Activated CD8-positive, alpha-beta memory T cell treated with anti-CD3 and anti-CD28 coated beads for 1 hour (primary cell): Measurements from ENCODE around the gene PIGR.
"Not testable (repeated sequence)": the region's sequence is repeated elsewhere in the genome, so short reads cannot be mapped to it uniquely, and the experiment has no call there.

Experiments
- DNase-seq, 2 donors: peaks; one replicate each; pipeline ENCODE4 v3.0.0-alpha.2; 2020; ENCODE audit warnings: low read depth in 1 of 2; ENCODE audit errors: extremely low read depth in 1 of 2

The PIGR gene

DNA sequence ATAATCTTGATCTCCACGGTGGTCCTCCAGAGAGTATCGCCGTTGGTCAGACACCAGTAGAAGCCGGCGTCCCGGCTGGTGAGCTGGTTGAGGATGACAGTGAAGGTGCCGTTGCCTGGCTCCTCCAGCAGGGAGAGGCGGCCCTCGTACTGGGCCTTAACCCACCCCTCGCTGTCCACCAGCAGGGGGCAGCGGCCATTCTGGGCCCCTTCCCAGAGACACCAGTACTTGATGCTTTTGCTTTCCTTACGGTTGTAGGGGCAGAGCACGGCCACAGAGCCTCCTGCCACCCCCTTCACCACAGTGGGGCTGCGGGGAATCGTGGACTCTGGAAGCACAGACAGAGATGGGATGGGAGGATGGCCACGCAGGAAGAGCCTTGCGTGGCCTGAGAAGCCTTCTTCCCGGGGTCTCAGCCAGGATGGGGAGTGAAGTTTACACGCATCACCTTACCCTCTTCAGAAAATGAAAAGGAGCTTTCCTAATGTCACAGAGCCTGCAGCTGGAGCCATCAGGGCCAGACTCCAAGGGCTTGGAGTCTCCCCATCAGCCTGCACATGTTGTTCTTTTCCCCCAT lies 10.7 kb downstream of the PIGR start:
- no peak for DNase-seq

DNA sequence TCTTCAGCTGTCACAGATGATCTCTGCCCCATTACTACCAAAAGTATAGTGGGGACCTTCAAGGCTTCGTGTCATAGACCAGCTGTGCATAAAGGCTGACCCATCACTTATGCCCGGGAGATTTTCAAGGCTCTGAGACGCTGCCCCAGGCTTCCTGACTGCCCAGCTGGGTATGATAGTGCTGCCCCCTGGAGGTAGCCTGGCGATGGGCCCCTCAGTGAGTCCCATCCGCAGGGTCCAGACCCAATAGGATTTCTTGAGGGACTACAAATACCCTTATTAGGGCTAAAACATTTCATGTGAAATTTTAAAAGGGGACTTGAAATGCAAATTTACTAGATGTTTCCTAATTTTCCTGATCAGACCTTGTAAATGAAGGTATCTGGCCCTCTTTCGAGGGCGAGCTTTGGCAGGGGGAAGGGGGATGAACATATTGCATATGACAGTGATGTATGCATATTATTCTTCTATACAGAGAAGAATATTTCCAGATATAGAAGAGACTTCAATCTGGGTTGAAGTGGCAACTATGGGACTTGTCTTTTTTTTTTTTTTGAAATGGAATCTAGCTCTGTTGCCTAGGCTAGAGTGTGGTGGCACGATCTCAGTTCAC lies 12.8 kb downstream of the PIGR start:
- DNase-seq: peak; percentile 48 to 65

DNA sequence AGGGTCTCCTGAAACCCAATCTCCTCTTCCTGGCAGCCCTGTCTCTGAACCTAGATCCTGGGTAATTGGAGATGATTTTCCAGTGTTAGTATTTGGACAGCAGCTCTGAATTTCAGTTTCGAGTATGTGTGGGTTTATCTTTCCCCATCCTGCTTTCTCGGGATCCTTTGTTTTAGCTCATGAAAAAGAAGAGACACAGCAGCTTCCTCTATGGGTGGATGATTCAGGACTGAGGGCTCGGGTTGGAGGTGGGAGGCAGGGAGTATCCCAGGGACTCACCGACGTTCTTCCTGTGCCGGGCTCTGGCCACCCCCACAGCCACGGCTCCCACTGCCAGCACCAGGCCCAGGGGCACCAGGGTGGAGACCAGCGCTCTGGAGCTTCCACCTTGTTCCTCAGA lies 14.1 kb downstream of the PIGR start:
- DNase-seq: no peak

DNA sequence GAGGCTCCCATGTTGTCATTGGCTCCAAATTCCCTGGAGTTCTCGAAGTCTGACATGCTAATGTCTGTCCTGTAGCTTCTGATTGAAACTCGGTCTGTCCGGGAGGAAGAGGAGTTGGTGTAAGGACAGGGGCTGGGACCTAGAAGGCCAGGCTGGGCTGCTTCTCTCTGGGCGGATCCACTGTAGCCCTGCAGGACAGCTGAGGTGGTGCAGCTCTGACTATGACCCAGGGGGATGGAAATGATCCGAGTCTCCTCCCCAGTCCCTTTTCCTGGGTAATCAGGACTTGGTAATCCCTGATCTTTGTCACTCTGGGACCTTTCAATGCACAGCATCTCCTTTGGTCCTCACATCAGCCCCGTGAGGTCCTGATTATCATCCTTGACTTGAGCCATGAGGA lies 14.6 kb downstream of the PIGR start:
- no peak for DNase-seq

DNA sequence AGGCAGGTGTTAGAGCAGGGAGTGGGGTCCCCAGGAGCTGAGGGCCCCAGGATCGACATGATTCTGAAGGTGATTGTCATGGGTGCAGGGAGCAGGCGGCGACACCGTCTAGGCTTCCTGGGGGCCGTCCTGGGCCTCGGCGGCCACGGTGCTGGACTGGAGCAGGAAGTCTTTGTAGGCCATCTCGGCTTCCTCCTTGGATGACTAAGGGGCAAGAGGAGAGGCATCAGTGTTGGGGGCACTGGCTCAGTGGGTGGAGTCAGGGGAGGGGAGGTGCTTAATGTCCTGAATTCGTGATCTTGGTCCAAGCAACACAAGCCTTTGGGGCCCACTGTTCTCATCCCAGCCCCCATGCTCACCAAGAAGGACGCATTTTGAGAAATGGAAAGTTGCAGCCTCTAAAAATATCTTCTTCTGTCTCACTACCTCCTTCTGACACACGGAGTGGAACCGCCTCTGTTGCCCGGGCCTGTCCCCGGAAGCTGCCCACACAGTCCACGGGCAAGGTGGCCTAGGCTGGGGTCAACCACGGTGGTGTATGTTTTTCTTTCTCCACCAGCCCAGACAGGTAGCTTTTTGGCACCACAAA lies 16.0 kb downstream of the PIGR start:
- no peak for DNase-seq

DNA sequence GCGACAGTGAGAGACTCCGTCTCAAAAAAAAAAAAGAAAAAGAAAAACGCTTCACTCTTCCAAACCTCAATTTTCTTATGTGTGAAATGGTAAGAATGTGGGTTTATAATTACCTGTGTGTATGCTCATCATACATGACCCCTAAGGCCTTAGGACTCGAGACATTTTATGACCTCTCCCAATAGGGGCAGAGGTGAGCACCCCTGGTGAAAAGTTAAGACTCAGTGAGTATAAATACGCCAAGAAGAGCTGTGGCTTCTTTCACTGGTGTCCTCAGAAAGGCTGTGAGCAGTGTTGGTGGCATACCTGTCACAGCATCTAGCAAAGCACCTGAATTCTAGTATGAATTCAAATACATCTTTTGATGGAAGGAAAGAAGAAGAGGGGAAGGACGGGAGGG lies 16.7 kb downstream of the PIGR start:
- DNase-seq: no peak

DNA sequence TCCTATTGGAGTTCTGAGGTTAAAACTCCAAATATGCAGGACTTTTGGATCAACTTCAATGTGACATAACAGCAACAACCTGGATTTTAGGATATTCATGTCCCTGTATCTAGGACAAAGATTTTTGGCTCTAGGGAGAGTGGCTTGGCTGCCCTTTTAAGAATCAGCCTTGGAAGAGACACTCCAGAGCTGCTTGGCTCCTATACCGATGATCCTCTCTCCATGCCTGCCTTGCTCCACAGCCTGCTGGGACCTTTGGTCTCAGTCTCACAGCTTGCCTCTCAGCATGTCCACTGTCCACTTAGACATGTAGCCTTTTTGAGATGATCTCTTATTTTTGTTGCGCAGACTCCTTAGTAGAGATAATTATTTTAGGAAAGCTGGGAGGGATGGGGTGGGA lies 20.0 kb downstream of the PIGR start:
- no peak for DNase-seq

DNA sequence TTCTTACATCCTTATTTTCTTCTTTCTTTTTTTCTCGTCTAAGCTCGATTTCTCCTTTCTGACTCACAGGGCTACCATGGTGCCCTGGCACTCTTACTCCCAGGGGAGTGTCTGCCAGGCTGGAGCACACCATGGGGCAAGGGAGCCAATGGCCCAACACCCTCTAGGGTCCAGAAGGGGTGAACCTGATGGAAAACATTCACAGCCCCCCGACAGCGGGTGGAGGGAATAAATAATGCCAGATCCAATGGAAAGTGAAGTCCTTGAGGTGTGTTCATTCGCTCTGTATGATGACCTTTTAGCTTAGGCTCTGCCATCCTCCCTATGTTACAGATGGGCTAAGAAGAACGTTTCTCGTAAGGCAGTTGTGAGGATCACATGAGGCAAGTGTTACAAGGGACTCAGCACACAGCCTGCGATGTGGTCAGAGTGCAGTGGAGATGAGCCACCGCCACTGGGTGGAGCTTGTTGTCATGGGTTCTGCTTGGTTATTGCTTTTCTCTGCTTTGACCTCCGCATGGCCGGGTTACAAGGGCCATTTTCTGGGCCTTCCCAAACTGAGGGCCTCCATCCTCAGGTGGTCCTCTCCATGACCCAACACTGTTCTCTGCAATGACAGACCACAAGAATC lies 21.0 kb downstream of the PIGR start:
- peak in 1 of 2 donors; percentile 43 for DNase-seq

DNA sequence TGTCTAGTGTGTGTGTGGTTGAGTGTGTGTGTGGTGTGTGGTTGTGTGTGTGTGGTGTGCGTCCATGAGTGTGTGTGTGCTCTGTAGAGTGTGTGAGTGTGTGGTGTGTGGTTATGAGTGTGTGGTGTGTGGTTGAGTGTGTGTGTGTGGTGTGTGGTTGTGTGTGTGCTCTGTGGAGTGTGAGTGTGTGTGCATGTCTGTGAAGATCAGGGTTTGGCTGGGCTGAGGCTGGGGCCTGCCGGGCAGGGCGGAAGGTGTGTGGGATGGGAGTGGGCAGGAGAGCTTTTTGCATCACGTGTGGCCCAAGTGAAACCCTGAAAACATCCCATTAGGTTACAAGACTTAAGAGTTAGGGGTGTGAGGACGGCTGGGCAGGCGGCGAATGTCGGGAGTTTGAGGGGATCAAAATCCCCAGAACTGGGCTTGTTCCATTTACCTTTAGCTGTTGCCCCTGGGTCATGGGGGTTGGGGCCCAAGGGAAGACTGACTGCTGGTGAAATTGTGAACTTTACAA lies 21.6 kb downstream of the PIGR start:
- no peak for DNase-seq

DNA sequence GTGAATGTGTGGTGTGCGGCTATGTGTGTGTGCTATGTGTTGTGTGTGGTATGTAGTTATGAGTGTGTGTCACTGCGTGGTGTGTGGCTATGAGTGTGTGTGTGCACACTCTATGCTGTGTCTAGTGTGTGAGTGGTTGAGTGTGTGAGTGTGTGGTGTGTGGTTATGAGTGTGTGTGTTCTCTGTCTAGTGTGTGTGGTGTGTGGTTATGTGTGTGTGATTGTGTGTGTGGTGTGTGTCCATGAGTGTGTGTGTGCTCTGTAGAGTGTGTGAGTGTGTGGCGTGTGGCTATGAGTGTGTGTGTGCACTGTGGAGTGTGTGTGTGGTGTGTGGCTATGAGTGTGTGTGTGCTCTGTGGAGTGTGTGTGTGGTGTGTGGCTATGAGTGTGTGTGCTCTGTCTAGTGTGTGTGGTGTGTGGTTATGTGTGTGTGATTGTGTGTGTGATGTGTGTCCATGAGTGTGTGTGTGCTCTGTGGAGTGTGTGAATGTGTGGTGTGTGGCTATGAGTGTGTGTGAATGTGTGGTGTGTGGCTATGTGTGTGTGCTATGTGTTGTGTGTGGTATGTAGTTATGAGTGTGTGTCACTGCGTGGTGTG lies 22.2 kb downstream of the PIGR start:
- not testable (repeated sequence) for DNase-seq

DNA sequence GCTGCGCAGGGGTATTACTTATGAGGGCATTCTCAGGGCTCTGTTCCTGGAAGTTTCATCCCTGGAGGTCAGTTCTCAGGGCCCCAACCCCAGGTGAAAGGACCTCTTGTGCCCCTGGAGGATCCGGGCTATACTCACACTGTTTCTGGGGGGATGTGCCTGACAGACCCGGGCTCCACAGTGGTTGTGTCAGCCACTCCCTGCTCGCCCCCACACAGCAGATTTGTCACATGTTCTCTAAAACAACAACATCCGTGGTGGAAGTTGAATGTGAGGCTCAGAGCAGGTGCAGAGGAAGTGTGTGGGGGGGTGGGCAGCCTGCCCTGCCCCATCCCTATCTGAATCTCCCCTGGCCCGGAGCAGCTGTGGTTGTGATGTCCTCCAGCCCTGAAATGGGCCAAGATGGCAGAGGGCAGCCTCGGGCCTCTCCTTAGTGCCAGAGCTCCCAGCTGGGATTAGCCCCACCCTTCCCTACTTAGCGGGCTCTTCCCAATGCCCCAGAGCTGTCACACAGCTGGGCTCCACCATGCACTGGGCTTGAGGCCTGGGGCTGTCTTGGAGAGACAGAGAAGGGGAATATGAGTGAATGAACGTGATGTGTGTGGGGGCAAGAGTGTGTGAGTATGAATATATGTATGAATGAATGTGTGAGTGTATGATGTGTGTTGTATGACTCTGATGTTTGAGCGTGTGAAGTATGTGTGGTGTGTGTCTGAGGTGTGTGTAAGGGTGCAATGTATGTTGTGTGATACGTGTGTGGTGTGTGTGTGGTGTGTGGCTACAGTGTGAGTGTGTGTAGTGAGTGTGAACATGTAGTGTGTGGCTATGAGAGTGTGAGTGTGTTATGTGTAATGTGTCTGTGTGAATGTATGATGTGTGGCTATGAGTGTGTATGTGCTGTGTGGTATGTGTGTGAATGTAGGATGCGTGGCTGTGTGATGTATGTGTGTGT lies 23.0 kb downstream of the PIGR start:
- DNase-seq: peak; percentile 46 to 49

DNA sequence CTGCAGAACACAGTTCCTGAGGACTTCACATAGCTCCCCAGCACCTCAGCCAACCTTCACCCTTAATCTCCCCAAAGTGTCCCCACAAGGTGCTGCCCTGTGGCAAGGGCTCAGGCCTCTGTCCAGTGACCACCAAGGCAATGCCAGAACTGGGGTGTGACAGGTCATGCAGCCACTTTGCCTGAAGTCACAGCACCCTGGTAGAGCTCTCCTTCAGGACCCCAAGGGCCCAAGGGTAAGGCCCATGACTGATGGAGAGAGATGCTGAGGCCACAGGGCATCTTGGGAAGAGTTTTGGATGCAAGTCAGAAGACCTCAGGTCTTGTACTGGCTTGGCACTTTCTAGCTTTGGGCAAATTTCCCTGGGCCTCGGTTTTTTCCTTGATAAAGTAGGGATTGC lies 23.7 kb downstream of the PIGR start:
- DNase-seq: no peak

DNA sequence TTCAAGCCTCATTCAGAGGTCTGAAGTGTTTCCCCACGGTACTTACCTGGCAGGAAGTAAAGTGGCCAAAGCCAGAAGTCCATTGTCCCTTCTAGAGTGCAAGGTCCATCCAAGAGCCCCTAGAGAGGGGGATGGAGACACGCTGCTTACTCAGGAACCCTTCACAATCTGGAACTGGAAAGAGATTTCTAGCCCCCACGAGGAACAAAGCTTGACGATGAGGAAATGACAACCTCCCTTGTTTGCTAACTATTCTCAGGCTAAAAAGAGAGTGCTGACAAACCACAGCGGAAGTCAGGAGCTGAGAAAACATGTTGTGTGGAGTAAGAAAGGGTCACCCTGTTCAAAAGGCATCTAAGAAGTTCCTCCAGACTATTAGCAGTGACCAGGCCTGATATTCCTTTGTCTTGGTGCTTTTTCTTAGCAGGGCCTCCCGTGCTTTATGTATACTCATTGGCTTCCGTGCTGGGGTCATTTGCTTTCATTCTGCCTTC lies 24.4 kb downstream of the PIGR start, which contains the start of gene FCMR:
Gene FCMR, minus strand, starts transcription at position 170 of the 494 bp plus-strand sequence. Its CDS starts 87 bp downstream, at position 83.
- no peak for DNase-seq

DNA sequence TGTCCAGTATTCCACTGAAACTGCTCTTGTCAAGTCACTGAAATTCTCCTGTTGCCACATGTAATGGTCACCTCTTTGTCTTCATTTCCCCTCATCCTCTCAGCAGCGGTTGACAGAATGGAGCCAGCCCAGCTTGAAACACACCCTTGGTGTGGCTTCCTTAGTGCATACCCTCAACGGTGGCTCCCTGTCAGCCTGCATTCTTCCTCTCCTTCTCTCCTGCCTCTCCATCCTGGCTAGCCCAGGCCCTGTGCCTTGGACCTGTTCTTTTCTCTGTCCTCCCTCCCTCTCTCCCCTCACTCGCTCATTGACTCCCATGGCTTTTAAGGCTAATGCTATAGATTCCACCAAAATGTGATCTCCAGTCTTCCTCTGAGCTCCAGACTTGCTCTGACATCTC lies 28.2 kb downstream of the PIGR start:
- no peak for DNase-seq

DNA sequence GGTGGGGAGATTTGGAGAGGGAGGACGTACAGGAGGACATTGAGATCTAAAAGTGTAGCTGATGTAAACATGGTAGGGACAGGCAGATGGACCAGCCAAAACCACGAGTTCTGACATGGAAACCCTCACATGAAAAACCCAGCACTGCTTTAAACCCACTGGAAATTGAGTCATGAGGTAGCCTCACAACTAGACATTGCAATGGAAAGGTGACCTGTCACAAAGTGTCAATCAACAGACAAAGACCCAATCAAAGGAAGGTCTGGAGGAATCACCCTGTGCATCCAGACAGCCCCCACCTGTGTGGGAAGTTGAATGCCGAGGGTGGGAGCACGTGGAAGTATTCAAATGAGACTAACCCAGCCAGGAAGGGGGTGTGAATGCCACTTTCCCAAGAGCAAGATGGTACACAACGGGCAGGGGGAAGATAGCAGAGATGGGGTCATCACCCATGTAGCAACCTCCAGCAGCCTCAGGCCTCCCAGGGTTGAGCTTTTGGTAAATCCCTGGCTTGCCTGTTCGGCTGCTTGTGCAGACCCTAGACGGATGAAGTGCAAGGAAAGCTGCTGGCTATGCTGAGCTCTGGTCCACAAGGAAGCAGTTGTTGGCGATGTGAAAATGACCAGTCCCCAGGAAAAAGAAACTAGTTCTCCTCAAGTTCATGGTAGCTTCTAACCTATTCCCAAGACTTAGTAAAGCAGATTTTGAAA lies 30.1 kb downstream of the PIGR start:
- DNase-seq: no peak

DNA sequence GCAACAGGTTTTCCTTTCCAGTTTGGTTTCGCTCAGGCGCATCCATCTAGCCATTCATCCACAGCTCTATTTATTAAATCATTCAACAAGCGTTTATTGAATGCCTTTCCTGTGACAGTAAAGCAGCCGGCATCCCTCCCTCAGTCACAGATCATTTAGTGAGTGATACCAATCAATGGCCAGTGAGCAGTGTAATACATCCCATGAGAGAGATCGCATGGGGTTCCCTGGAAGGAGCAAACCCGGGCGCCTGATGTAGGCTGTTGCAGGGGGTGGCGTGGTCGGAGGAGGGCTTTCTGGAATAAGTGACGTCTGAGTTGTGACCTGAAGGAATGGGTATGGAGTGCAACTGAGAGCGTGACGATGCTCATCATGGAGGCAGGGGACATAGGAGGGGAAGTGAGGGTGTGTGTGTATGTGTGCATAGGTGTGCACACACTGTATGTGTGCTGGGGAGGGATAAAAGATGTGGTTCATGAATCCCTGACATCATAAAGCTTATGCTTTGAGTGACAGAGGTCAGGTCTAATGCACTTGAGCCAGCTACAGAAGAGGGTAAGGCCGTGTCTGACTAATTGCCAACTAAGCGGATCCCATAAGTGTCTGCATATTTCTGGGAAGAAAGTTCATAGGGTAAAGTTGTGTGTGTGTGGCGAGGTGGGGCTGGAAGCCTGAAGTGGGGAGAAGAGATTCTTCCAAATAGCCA lies 31.1 kb downstream of the PIGR start:
- no peak for DNase-seq

DNA sequence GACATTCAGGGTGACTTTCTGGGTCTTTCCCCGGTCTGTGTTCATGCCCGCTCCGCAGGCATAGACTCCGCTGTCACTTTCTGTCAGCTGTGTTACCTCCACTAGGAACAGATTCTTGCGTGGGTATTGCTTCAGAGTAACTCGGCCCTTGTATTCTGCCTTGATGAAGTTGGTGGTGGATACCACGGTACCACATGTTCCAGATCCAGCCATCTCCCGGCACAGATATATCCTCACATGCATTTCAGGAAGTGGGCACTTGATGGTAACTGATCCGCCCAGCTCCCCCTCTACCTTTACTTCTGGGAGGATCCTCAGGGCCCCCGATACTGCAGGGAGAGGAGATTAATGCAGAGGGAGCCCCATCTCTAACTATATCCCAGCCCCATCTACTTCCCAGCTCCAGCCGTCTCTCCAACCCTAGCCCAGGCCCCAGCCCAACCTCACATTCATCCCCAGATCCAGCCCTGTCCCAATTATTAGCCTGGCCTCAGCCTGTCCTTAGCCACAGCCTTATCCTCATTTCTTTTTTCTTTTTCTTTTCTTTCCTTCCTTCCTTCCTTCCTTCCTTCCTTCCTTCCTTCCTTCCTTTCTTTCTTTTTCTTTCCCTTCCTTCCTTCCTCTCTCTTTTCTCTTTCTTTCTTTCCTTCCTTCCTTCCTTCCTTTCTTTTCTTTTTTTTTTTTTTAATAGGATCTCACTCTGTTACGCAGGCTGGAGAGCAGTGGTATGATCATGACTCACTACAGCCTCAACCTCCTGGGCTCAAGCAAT lies 32.3 kb downstream of the PIGR start:
- no peak for DNase-seq

DNA sequence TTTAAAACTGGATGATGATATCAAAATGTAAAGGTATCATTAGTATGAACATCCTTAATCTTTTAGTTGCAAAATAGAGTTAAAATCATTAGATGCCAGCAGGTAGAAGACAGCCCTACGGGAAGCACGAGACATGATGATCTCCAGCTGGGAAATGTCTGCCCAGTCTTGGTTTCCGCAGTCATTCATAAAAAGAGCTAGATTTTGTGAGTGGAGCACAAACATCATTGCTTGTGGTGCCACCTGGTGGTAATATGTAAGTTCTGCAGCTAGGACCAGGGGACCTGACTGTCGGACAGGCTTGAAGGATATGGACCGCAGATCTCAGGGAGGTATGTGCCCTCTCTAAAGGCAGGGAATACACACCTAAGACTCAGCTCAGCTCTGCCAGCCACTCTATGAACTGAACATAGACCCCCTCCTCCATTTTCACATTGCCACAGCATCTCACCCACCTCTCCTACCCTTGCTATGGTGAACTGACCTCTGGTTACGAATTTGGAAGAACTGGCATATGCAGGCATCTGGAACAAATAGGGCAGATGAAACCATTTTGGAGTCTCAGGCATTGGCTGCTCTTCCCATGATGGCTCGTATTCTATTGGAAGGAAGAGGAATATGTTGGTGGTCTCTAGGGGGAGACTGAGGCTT lies 33.7 kb downstream of the PIGR start:
- peak in 1 of 2 donors; percentile 34 for DNase-seq
